Neural cell (in vitro differentiated cells): Measurements from ENCODE around the gene SURF2. TPM values are rescaled to one million over a fixed set of nuclear protein-coding genes. Genes with fewer than 3 reads are reported as not detected.

ENCODE experiments used
- H2AFZ ChIP-seq: fragments of 200-600, 300-800 bp; sonication (generic), shearing (Covaris generic); 2 replicates; pipeline ENCODE4 v1.6.0; 2014; ENCODE audit warnings: low read depth, mild to moderate bottlenecking, antibody characterized with exemption, low read length, moderate library complexity
- H3F3A ChIP-seq: fragments of 200-600 bp; shearing (Covaris generic); 2 replicates; pipeline ENCODE4 v1.6.1; 2016; ENCODE audit warnings: mild to moderate bottlenecking, moderate library complexity, mixed read lengths, antibody characterized with exemption, low read length; ENCODE audit not compliant: insufficient read depth, poor library complexity, severe bottlenecking
- H3K27ac ChIP-seq: fragments of 200-600, 300-800 bp; sonication (generic), shearing (Covaris generic); 2 replicates; pipeline ENCODE4 v1.5.1; 2014; ENCODE audit warnings: mild to moderate bottlenecking, low read length, moderate library complexity
- H3K27me3 ChIP-seq: fragments of 300-800, 200-600 bp; sonication (generic), shearing (Covaris generic); 2 replicates; pipeline ENCODE4 v1.6.0; 2014; ENCODE audit warnings: mild to moderate bottlenecking, low read depth, low read length, moderate library complexity; ENCODE audit not compliant: insufficient read depth
- H3K36me3 ChIP-seq: fragments of 300-800, 200-600 bp; sonication (generic), shearing (Covaris generic); 2 replicates; pipeline ENCODE4 v1.5.1; 2014; ENCODE audit warnings: mild to moderate bottlenecking, antibody characterized with exemption, low read length, moderate library complexity; ENCODE audit not compliant: insufficient read depth
- H3K4me2 ChIP-seq: fragments of 300-800, 200-600 bp; sonication (generic), shearing (Covaris generic); 2 replicates; pipeline ENCODE4 v1.6.0; 2014; ENCODE audit warnings: mild to moderate bottlenecking, low read length
- H3K4me3 ChIP-seq: fragments of 300-800, 200-600 bp; sonication (generic), shearing (Covaris generic); 2 replicates; pipeline ENCODE4 v1.5.1; 2014; ENCODE audit warnings: mild to moderate bottlenecking, low read length, moderate library complexity
- H3K79me2 ChIP-seq: fragments of 200-600 bp; shearing (Covaris generic); replicated peaks from 2 replicates; pipeline ENCODE4 v1.6.0; 2014; ENCODE audit warnings: mild to moderate bottlenecking, low read length, moderate library complexity; ENCODE audit not compliant: insufficient read depth
- H3K9ac ChIP-seq: fragments of 300-800, 200-600 bp; sonication (generic), shearing (Covaris generic); 2 replicates; pipeline ENCODE4 v1.6.1; 2016; ENCODE audit warnings: mild to moderate bottlenecking, low read length, mixed read lengths
- H3K9me2 ChIP-seq: fragments of 200-600 bp; shearing (Covaris generic); 2 replicates; pipeline ENCODE4 v1.6.1; 2016; ENCODE audit warnings: mild to moderate bottlenecking, low read length, mixed read lengths; ENCODE audit not compliant: insufficient read depth
- H3K9me3 ChIP-seq: fragments of 200-600, 300-800 bp; sonication (generic), shearing (Covaris generic); 2 replicates; pipeline ENCODE4 v1.6.1; 2016; ENCODE audit warnings: mild to moderate bottlenecking, mixed run types, low read length, moderate library complexity, mixed read lengths
- H4K20me1 ChIP-seq: fragments of 200-600 bp; shearing (Covaris generic); 2 replicates; pipeline ENCODE4 v1.6.1; 2016; ENCODE audit warnings: mild to moderate bottlenecking, mixed run types; ENCODE audit not compliant: insufficient read depth
- EP300 ChIP-seq: fragments of 450-650 bp; conservative IDR thresholded peaks from 2 replicates; pipeline ENCODE4 v1.6.1; 2014; ENCODE audit warnings: antibody characterized with exemption, mild to moderate bottlenecking, moderate library complexity; ENCODE audit not compliant: poor library complexity, severe bottlenecking
- EZH2 ChIP-seq: fragments of 200-600, 300-800 bp; shearing (Covaris generic), sonication (generic); IDR thresholded peaks from 2 replicates; pipeline ENCODE4 v1.6.1; 2014; ENCODE audit warnings: antibody characterized with exemption, low read length, borderline replicate concordance, mild to moderate bottlenecking; ENCODE audit not compliant: insufficient read depth, poor library complexity, severe bottlenecking
- MXI1 ChIP-seq: fragments of 450-650 bp; conservative IDR thresholded peaks from 2 replicates; pipeline ENCODE4 v1.6.1; 2014; ENCODE audit warnings: antibody characterized with exemption, mild to moderate bottlenecking; ENCODE audit not compliant: poor library complexity, severe bottlenecking
- POLR2AphosphoS5 ChIP-seq: IDR thresholded peaks from 2 replicates; pipeline ENCODE4 v1.6.1; 2012
- RAD21 ChIP-seq: fragments of 450-650 bp; conservative IDR thresholded peaks from 2 replicates; pipeline ENCODE4 v1.6.1; 2014; ENCODE audit warnings: antibody characterized with exemption, mild to moderate bottlenecking, moderate library complexity
- SMC3 ChIP-seq: fragments of 450-650 bp; conservative IDR thresholded peaks from 2 replicates; pipeline ENCODE4 v1.6.1; 2014; ENCODE audit warnings: antibody characterized with exemption, mild to moderate bottlenecking, moderate library complexity; ENCODE audit not compliant: poor library complexity
- TAF1 ChIP-seq: IDR thresholded peaks from 2 replicates; pipeline ENCODE4 v1.6.1; 2012; ENCODE audit warnings: low read depth
- polyA plus RNA-seq: library from polyadenylated mRNA; depleted of rRNA; stranded (reverse); fragments of >200 nt; gene quantifications from 2 replicates; pipeline ENCODE4 v1.2.3, GENCODE V29; 2014
- TF ChIP-seq, protein P1 (sequence below): IDR thresholded peaks from 2 replicates; pipeline ENCODE4 v1.6.1; 2012; ENCODE audit warnings: borderline replicate concordance
- TF ChIP-seq, protein P2 (sequence below): fragments of 450-650 bp; IDR thresholded peaks from 2 replicates; pipeline ENCODE4 v1.5.1; 2014; ENCODE audit warnings: antibody characterized with exemption, mild to moderate bottlenecking, moderate library complexity; ENCODE audit not compliant: poor library complexity, severe bottlenecking

SURF2 gene
- polyA plus RNA-seq, 1 donor from 2014 or later = 36.4 TPM

DNA sequence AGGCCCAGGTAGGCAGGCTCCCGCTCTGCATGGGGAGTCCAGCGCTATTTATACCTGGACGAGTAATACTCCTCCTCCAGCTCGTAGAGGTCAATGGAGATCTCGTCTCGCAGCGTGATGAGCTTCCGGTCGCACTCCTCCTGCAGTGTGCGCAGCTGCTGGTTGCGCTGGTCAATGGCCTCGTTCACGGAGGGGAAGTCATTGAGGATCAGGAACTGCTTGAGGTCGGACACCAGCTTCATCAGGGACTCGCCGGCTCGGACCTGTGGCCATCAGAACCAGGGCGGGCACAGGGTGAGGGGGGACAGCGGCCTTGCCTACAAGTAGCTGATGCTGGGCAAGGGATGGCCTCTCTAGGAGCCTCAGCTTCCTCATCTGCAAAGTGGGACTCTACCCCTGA is 12.3 kb upstream of the SURF2 start:
- Histone ChIP-seq H3K9me2 (no peaks in the 10 kb centered on the region), H3K27ac (no peak overlapping the region), H3K9ac (no peak overlapping the region), H3K36me3 (no peaks in the 10 kb centered on the region), H3K4me3 (no peak overlapping the region), H2AFZ (no peak overlapping the region), H3K9me3 (no peaks in the 10 kb centered on the region), H3K27me3 (no peaks in the 10 kb centered on the region), H4K20me1 (no peaks in the 10 kb centered on the region), H3K4me2 (no peak overlapping the region), H3F3A (no peaks in the 10 kb centered on the region), H3K79me2 (peaks cover 20% of the 10 kb centered on the region)
- TF ChIP-seq RAD21 = no peak

DNA sequence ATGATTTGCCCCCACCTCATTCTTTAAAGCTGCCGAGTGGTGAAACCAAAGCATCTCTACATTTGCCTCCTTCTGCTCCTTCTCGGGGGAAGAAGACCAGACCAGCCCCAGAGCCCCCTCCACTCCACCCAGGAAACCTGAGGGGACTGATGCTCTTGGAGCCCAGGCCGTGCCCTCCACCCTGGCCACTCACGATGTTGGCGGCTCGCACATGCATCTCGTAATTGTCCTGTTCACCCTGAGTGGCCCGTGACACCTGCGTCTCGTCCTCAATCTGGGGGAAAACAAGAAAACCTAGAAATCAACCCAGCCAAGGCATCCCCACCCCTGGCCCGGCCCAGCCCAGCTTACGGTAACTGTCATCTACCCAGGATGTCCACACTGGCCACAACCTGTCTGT is 11.4 kb upstream of the SURF2 start:
- H3K9me3 ChIP-seq = no peaks in the 10 kb centered on the region
- peaks cover 25% of the 10 kb centered on the region for H3K79me2 ChIP-seq
- H2AFZ ChIP-seq = no peak overlapping the region
- no peak overlapping the region for H3K9ac ChIP-seq
- no peaks in the 10 kb centered on the region for H3F3A ChIP-seq
- TF ChIP-seq MXI1 (no peak), EP300 (no peak), POLR2AphosphoS5 (no peak), TAF1 (no peak), EZH2 (no peak), SMC3 (no peak), RAD21 (no peak)
- TF ChIP-seq, protein P1, sequence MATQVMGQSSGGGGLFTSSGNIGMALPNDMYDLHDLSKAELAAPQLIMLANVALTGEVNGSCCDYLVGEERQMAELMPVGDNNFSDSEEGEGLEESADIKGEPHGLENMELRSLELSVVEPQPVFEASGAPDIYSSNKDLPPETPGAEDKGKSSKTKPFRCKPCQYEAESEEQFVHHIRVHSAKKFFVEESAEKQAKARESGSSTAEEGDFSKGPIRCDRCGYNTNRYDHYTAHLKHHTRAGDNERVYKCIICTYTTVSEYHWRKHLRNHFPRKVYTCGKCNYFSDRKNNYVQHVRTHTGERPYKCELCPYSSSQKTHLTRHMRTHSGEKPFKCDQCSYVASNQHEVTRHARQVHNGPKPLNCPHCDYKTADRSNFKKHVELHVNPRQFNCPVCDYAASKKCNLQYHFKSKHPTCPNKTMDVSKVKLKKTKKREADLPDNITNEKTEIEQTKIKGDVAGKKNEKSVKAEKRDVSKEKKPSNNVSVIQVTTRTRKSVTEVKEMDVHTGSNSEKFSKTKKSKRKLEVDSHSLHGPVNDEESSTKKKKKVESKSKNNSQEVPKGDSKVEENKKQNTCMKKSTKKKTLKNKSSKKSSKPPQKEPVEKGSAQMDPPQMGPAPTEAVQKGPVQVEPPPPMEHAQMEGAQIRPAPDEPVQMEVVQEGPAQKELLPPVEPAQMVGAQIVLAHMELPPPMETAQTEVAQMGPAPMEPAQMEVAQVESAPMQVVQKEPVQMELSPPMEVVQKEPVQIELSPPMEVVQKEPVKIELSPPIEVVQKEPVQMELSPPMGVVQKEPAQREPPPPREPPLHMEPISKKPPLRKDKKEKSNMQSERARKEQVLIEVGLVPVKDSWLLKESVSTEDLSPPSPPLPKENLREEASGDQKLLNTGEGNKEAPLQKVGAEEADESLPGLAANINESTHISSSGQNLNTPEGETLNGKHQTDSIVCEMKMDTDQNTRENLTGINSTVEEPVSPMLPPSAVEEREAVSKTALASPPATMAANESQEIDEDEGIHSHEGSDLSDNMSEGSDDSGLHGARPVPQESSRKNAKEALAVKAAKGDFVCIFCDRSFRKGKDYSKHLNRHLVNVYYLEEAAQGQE = no peak
- TF ChIP-seq, protein P2, sequence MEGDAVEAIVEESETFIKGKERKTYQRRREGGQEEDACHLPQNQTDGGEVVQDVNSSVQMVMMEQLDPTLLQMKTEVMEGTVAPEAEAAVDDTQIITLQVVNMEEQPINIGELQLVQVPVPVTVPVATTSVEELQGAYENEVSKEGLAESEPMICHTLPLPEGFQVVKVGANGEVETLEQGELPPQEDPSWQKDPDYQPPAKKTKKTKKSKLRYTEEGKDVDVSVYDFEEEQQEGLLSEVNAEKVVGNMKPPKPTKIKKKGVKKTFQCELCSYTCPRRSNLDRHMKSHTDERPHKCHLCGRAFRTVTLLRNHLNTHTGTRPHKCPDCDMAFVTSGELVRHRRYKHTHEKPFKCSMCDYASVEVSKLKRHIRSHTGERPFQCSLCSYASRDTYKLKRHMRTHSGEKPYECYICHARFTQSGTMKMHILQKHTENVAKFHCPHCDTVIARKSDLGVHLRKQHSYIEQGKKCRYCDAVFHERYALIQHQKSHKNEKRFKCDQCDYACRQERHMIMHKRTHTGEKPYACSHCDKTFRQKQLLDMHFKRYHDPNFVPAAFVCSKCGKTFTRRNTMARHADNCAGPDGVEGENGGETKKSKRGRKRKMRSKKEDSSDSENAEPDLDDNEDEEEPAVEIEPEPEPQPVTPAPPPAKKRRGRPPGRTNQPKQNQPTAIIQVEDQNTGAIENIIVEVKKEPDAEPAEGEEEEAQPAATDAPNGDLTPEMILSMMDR = no peak
- H3K36me3 ChIP-seq = no peaks in the 10 kb centered on the region
- no peak overlapping the region for H3K27ac ChIP-seq
- H3K9me2 ChIP-seq = no peaks in the 10 kb centered on the region
- H3K27me3 ChIP-seq = no peaks in the 10 kb centered on the region
- no peak overlapping the region for H3K4me3 ChIP-seq
- no peaks in the 10 kb centered on the region for H4K20me1 ChIP-seq
- H3K4me2 ChIP-seq = no peak overlapping the region

DNA sequence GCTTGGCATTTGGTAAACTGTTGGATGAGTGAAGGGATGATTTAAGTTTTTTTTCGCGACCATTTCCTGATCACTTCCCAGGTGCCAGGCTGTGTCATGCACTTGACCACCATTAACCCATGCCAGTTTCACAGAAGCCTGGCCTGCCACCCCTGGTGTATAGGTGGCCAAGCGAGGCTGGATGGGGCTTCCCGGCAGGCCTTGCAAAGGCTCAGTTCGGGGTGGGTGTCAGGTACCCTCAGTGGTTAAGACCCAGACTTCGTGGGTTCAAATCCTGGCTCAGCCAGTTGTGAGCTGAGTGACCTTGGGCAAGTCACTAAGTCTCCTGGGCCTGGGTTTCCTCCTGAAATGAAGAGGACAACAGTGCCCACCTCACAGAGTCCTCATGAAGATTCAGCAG is 10.8 kb upstream of the SURF2 start:
- no peaks in the 10 kb centered on the region for H3K9me3 ChIP-seq
- no peak overlapping the region for H2AFZ ChIP-seq
- TF ChIP-seq, protein P1 = no peak
- TF ChIP-seq EZH2 (no peak), RAD21 (no peak), EP300 (no peak), POLR2AphosphoS5 (no peak), SMC3 (no peak), TAF1 (no peak)
- TF ChIP-seq, protein P2 = no peak
- no peaks in the 10 kb centered on the region for H3K27me3 ChIP-seq
- no peaks in the 10 kb centered on the region for H3K9me2 ChIP-seq
- H3F3A ChIP-seq = no peaks in the 10 kb centered on the region
- no peak overlapping the region for H3K9ac ChIP-seq
- H3K4me2 ChIP-seq = no peak overlapping the region
- no peak overlapping the region for H3K4me3 ChIP-seq
- H4K20me1 ChIP-seq = no peaks in the 10 kb centered on the region
- peaks cover 25% of the 10 kb centered on the region for H3K79me2 ChIP-seq
- H3K36me3 ChIP-seq = no peaks in the 10 kb centered on the region
- H3K27ac ChIP-seq = no peak overlapping the region
